ENCODE results near the gene RPGR.

Gene RPGR

DNA sequence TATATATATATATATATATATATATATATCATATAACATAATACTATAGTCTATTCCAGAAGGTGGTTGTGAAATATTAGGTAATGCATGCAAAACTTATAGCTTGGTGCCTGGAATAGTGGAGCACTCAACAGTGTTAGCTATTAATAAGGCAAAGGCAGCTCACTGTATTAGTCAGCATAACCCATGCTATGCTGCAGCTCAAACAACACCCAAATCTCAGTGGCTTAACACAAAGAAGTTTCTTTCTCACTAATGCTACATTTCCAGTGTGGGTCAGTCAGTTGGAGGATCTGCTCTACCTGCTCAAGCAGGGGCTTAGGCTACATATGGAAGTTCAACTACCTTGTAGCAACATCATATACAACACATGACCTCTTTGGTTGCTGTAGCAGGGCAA, 5.2 kb upstream of the RPGR start:
- TF ChIP-seq CTCF (IDR thresholded peaks at IDR 0.05; ENCODE audit: low read length, missing control alignments): no peak
- no peak for DNase-seq (ENCODE audit: low read depth)
- no peak overlapping the region for H3K4me3 ChIP-seq (replicated peaks; ENCODE audit: low read depth, low read length)

GRCh38 chrX:38327775-38328081, 419 bp upstream of the RPGR start:
- H3K4me3 ChIP-seq (replicated peaks; ENCODE audit: low read depth, low read length): peak overlapping the region; percentile 28
- no peak for TF ChIP-seq CTCF (IDR thresholded peaks at IDR 0.05; ENCODE audit: low read length, missing control alignments)

GRCh38 chrX:38326086-38326485, 1.2 kb downstream of the RPGR start:
- DNase-seq (ENCODE audit: low read depth): no peak
- H3K4me3 ChIP-seq (replicated peaks; ENCODE audit: low read depth, low read length): peak overlapping the region; percentile 68
- no peak for TF ChIP-seq CTCF (IDR thresholded peaks at IDR 0.05; ENCODE audit: low read length, missing control alignments)

More at GRCh38 chrX:38327775-38328081, 419 bp upstream of the RPGR start:
- DNase-seq (ENCODE audit: low read depth): no peak

DNA sequence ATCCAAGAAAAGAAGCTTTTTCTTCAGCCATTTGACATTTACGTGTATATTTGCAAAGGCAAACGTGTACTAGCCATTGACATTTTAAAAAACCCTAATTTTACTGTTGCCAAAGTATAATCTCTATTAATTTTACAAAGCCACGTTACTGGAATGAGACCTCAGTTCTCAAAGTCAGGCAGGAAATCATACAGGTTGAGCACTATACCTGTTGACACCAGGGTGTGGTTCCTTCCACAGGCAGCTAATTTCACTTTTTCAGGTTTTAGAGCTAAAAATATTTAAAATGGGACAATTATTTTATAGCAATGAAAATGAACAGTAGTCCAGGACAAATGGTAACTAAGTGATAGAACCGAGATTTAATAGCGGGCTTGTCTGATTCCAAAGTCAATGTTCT, 6.5 kb downstream of the RPGR start:
- no peak for TF ChIP-seq CTCF (IDR thresholded peaks at IDR 0.05; ENCODE audit: low read length, missing control alignments)
- DNase-seq (ENCODE audit: low read depth): no peak

DNA sequence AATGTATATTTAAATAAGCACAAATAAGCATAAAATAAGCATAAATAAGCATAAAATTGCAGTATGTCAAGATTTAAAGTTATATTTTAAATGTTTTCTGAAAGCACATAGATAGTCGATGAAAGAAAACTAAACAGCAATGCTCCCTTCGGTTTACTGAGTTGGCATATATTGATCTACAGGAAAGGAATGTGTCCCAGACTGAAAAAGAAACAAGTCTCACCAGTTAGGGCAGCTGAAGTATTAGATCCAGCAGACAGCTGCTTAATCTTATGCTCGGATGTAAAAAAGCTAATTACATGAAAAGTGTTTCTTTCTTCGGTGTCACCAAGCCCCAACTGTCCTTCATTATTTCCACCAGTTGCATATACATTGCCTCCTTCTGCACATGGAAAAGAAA, 8.7 kb downstream of the RPGR start:
- TF ChIP-seq CTCF (IDR thresholded peaks at IDR 0.05; ENCODE audit: low read length, missing control alignments): no peak
- no peak for DNase-seq (ENCODE audit: low read depth)
- H3K4me3 ChIP-seq (replicated peaks; ENCODE audit: low read depth, low read length): no peak overlapping the region

More for the DNA sequence above, 6.5 kb downstream of the RPGR start:
- H3K4me3 ChIP-seq (replicated peaks; ENCODE audit: low read depth, low read length): no peak overlapping the region

DNA sequence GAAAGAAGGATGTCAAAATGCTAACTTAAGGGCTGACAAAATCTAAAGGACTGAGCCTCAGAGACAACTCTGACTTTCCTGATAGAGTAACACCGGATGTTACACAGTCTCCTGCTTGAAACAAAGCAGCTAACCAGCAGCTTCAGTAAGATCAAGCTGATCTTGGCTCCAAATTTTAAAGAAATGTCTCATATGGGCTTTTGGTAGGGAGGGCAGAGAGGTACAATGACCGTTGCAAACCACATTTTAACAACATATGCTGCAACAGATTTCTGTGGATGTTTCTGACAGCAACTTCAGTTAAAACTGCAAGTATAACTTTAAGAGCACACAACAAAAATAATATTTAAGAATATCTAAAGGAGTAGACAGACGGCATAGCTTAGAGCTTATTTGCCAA, 9.1 kb downstream of the RPGR start:
- no peak overlapping the region for H3K4me3 ChIP-seq (replicated peaks; ENCODE audit: low read depth, low read length)
- DNase-seq (ENCODE audit: low read depth): no peak
- TF ChIP-seq CTCF (IDR thresholded peaks at IDR 0.05; ENCODE audit: low read length, missing control alignments): no peak

GRCh38 chrX:38315186-38315585, 12.1 kb downstream of the RPGR start:
- H3K4me3 ChIP-seq (replicated peaks; ENCODE audit: low read depth, low read length): no peak overlapping the region
- TF ChIP-seq CTCF (IDR thresholded peaks at IDR 0.05; ENCODE audit: low read length, missing control alignments): no peak
- DNase-seq (ENCODE audit: low read depth): no peak

All from fibroblast of pulmonary artery (primary cell).